ENCODE measurements around the gene GRN.

DNA sequence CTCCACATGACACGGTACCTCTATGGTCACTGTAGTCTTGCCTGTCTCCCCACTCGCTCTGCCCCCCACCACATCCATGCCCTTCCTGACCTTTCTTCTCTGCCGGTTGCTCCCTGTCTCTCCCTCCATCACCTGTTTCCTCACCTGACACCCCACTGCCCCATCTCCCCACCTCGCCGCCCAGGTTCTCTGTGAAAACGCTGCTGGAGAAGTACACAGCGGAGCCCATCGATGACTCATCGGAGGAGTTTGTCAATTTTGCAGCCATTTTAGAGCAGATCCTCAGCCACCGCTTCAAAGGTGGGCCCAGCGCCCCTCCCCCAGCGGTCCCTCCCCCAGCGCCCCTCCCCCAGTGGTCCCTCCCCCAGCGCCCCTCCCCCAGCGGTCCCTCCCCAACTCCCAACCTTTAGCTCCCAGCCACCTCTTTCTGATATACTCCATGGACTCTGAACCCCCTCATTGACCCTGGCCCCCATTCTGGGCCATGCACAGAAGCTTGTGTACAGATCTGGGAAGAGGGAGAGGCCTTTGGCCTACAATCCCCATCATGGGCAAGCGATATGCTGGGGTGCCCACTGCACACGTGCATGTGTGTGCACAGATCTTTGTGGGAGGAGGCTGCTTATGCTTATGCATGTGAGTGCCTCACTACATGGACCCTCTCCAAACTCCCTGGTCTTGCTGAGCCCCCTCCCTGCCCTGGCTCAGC is 32.6 kb upstream of the GRN start:
- TF ChIP-seq, protein P1, sequence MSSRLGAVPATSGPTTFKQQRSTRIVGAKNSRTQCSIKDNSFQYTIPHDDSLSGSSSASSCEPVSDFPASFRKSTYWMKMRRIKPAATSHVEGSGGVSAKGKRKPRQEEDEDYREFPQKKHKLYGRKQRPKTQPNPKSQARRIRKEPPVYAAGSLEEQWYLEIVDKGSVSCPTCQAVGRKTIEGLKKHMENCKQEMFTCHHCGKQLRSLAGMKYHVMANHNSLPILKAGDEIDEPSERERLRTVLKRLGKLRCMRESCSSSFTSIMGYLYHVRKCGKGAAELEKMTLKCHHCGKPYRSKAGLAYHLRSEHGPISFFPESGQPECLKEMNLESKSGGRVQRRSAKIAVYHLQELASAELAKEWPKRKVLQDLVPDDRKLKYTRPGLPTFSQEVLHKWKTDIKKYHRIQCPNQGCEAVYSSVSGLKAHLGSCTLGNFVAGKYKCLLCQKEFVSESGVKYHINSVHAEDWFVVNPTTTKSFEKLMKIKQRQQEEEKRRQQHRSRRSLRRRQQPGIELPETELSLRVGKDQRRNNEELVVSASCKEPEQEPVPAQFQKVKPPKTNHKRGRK (tag; IDR thresholded peaks at IDR 0.05): no peak
- no peak for TF ChIP-seq POLR2A (conservative IDR thresholded peaks at IDR 0.05)
- no peak for TF ChIP-seq ZNF589 (CRISPR knock-in tag; IDR thresholded peaks at IDR 0.05; ENCODE audit: low read depth)
- no peak for TF ChIP-seq PTTG1 (tag; IDR thresholded peaks at IDR 0.05; ENCODE audit: low read depth)
- TF ChIP-seq SMC3 (conservative IDR thresholded peaks at IDR 0.05; ENCODE audit: insufficient read depth, low read depth, low read length): no peak
- TF ChIP-seq, protein P2, sequence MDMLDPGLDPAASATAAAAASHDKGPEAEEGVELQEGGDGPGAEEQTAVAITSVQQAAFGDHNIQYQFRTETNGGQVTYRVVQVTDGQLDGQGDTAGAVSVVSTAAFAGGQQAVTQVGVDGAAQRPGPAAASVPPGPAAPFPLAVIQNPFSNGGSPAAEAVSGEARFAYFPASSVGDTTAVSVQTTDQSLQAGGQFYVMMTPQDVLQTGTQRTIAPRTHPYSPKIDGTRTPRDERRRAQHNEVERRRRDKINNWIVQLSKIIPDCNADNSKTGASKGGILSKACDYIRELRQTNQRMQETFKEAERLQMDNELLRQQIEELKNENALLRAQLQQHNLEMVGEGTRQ (CRISPR knock-in tag; IDR thresholded peaks at IDR 0.05): no peak
- TF ChIP-seq RCOR1 (IDR thresholded peaks at IDR 0.05; ENCODE audit: borderline replicate concordance in 1 of 2, low read depth in 2 of 2, low read length in 2 of 2): no peak

Data from K562 (cell line).